Measurements from ENCODE around the gene GRHL1. TPM values are rescaled to one million over a fixed set of nuclear protein-coding genes. Genes with fewer than 3 reads are reported as not detected.

Gene GRHL1
- polyA plus RNA-seq, 1 experiment = 1.7 TPM

DNA sequence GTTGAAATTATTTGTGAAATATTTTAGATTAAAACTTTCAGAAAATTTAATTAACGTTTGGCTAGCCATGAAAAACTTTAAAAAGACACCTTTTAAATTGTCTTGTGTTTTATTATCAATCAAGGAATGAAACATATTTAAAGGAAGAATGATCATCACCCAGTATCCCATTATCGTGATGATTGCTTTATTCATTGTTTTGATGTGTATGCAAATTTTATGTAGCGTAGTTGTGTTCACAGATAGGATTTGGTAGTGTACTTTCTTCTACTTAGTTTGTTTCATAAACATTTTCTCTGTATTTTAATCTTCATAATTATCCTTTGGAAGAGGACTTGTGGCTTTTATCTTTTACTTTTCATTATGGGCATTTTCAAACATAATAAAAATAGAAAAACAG lies 7.8 kb downstream of the GRHL1 start:
- POLR2A ChIA-PET = no interaction called here
- TF ChIP-seq, protein P1, sequence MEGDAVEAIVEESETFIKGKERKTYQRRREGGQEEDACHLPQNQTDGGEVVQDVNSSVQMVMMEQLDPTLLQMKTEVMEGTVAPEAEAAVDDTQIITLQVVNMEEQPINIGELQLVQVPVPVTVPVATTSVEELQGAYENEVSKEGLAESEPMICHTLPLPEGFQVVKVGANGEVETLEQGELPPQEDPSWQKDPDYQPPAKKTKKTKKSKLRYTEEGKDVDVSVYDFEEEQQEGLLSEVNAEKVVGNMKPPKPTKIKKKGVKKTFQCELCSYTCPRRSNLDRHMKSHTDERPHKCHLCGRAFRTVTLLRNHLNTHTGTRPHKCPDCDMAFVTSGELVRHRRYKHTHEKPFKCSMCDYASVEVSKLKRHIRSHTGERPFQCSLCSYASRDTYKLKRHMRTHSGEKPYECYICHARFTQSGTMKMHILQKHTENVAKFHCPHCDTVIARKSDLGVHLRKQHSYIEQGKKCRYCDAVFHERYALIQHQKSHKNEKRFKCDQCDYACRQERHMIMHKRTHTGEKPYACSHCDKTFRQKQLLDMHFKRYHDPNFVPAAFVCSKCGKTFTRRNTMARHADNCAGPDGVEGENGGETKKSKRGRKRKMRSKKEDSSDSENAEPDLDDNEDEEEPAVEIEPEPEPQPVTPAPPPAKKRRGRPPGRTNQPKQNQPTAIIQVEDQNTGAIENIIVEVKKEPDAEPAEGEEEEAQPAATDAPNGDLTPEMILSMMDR (IDR thresholded peaks at IDR 0.05; ENCODE audit: insufficient read depth, low read depth, low read length) = no peak
- CTCF ChIA-PET = no interaction called here
- no peaks in the 10 kb centered on the region for H3K27me3 ChIP-seq (ENCODE audit: control insufficient read depth, insufficient read depth, low read length)
- H3K36me3 ChIP-seq (ENCODE audit: control insufficient read depth, insufficient read depth, low read length) = no peaks in the 10 kb centered on the region
- DNase-seq (ENCODE audit: low read depth) = no peak
- H3K4me3 ChIP-seq (ENCODE audit: low read depth, low read length) = no peak overlapping the region

- CTCF ChIA-PET = interaction anchor here (0.7 to 2.2 kb wide), 4 partner anchors 9 to 190 kb away, joined by 3 to 7 read pairs (median 4); no protein-coding TSS in a partner anchor
- TF ChIP-seq, protein P1 (IDR thresholded peaks at IDR 0.05; ENCODE audit: insufficient read depth, low read depth, low read length) = no peak
- no peak for DNase-seq (ENCODE audit: low read depth)
- POLR2A ChIA-PET = no interaction called here
- no peaks in the 10 kb centered on the region for H3K27me3 ChIP-seq (ENCODE audit: control insufficient read depth, insufficient read depth, low read length)
- H3K4me3 ChIP-seq (ENCODE audit: low read depth, low read length) = no peak overlapping the region
- H3K36me3 ChIP-seq (ENCODE audit: control insufficient read depth, insufficient read depth, low read length) = no peaks in the 10 kb centered on the region
Observed at GRCh38 chr2:9961013-9961412, 9.5 kb downstream of the GRHL1 start.

- DNase-seq (ENCODE audit: low read depth) = no peak
- CTCF ChIA-PET = interaction anchor here (0.6 to 1.0 kb wide), 2 partner anchors 12 to 108 kb away, joined by 3 read pairs; no protein-coding TSS in a partner anchor
- Histone ChIP-seq H3K36me3 (ENCODE audit: control insufficient read depth, insufficient read depth, low read length) (no peaks in the 10 kb centered on the region), H3K27me3 (ENCODE audit: control insufficient read depth, insufficient read depth, low read length) (no peaks in the 10 kb centered on the region), H3K4me3 (ENCODE audit: low read depth, low read length) (no peak overlapping the region)
- POLR2A ChIA-PET = no interaction called here
- TF ChIP-seq, protein P1 (IDR thresholded peaks at IDR 0.05; ENCODE audit: insufficient read depth, low read depth, low read length) = no peak
Observed at GRCh38 chr2:9964334-9964980, 13.0 kb downstream of the GRHL1 start.

DNA sequence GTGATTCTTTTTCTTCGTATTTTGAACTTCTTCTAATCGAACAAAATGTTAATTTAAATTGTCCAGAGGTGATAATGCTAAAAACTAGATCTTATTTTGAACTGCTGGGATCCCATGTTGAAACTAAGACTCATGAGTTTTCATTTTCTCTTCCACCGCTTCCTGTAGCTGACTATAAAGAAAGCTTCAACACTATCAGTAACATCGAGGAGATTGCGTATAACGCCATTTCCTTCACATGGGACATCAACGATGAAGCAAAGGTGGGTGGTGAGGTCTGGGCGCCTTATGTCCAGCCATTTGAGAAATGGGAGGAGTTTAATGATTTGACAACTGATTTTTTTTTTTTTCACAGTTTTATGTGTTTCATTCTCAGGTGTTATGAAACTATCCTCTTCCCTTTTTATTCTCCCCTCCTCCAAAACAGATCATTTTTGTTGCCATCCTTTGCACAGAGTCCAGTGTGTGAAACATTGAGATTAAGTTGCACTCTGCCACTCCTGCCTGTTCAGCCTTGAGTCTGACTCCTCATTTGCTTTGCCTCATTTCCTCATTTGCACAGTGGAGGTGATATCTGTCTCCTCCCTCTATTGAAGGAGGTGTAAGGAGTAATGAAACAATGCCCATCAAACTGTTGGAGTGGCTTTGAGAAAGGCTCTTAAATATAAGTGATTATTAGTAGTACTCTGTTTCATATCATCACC lies 13.8 kb downstream of the GRHL1 start:
- no peaks in the 10 kb centered on the region for H3K36me3 ChIP-seq (ENCODE audit: control insufficient read depth, insufficient read depth, low read length)
- no peak overlapping the region for H3K4me3 ChIP-seq (ENCODE audit: low read depth, low read length)
- TF ChIP-seq, protein P1 (IDR thresholded peaks at IDR 0.05; ENCODE audit: insufficient read depth, low read depth, low read length) = no peak
- DNase-seq (ENCODE audit: low read depth) = no peak
- H3K27me3 ChIP-seq (ENCODE audit: control insufficient read depth, insufficient read depth, low read length) = no peaks in the 10 kb centered on the region
- ChIA-PET CTCF (interaction anchor here (0.6 kb wide), 1 partner anchor 108 kb away, joined by 3 read pairs; no protein-coding TSS in a partner anchor), POLR2A (no interaction called here)

GRCh38 chr2:9966491-9967022 lies 15.1 kb downstream of the GRHL1 start:
- H3K4me3 ChIP-seq (ENCODE audit: low read depth, low read length) = no peak overlapping the region
- H3K36me3 ChIP-seq (ENCODE audit: control insufficient read depth, insufficient read depth, low read length) = no peaks in the 10 kb centered on the region
- POLR2A ChIA-PET = no interaction called here
- CTCF ChIA-PET = interaction anchor here (1.7 kb wide), 1 partner anchor 154 kb away, joined by 3 read pairs; no protein-coding TSS in a partner anchor
- H3K27me3 ChIP-seq (ENCODE audit: control insufficient read depth, insufficient read depth, low read length) = no peaks in the 10 kb centered on the region
- no peak for DNase-seq (ENCODE audit: low read depth)
- TF ChIP-seq, protein P1 (IDR thresholded peaks at IDR 0.05; ENCODE audit: insufficient read depth, low read depth, low read length) = no peak

Measured in BJ (cell line).